ENCODE results near the gene MED13.

Gene MED13

GRCh38 chr17:62110923-62111484 lies 45.9 kb upstream of the MED13 start:
- TF ChIP-seq ZNF48 (tag by site-specific recombination; IDR thresholded peaks at IDR 0.05) (no peak), ZNF133 (tag by site-specific recombination; IDR thresholded peaks at IDR 0.05) (no peak), ZNF585B (tag by site-specific recombination; IDR thresholded peaks at IDR 0.05) (no peak)
- POLR2A ChIA-PET, result no interaction called here

GRCh38 chr17:62109924-62110323 lies 44.8 kb upstream of the MED13 start:
- Histone ChIP-seq H3K36me3 (ENCODE audit: control insufficient read depth in 2 of 2, insufficient read depth in 1 of 2, low read length in 2 of 2) (no peaks in the 10 kb centered on the region), H3K9me3 (ENCODE audit: control insufficient read depth, insufficient read depth, low read depth, low read length) (no peaks in the 10 kb centered on the region), H3K4me1 (ENCODE audit: control insufficient read depth, insufficient read depth, low read length) (peaks cover 2% of the 10 kb centered on the region), H3K4me3 (ENCODE audit: low read depth, low read length) (no peak overlapping the region), H3K27ac (ENCODE audit: extremely low read depth, low read depth, low read length) (no peak overlapping the region)
- TF ChIP-seq ZNF610 (tag by site-specific recombination; IDR thresholded peaks at IDR 0.05; ENCODE audit: borderline replicate concordance) (no peak), ZNF18 (tag by site-specific recombination; IDR thresholded peaks at IDR 0.05) (no peak), ZNF561 (tag by site-specific recombination; IDR thresholded peaks at IDR 0.05; ENCODE audit: borderline replicate concordance) (no peak), ZNF473 (tag by site-specific recombination; IDR thresholded peaks at IDR 0.05) (no peak), KLF8 (tag by site-specific recombination; IDR thresholded peaks at IDR 0.05) (no peak)
- POLR2A ChIA-PET, result interaction anchor here (0.5 to 1.0 kb wide), 3 partner anchors 45 to 359 kb away, joined by 3 to 4 read pairs (median 3); partner anchors contain the start of gene MED13
- CTCF ChIA-PET, result interaction anchor here (0.6 to 2.2 kb wide), 60 partner anchors 9 to 1398 kb away, joined by 3 to 28 read pairs (median 4); partner anchors contain the start of genes BRIP1 and INTS2

More at GRCh38 chr17:62110923-62111484, 45.9 kb upstream of the MED13 start:
- Histone ChIP-seq H3K4me3 (ENCODE audit: low read depth, low read length) (no peak overlapping the region), H3K27ac (ENCODE audit: extremely low read depth, low read depth, low read length) (no peak overlapping the region), H3K9me3 (ENCODE audit: control insufficient read depth, insufficient read depth, low read depth, low read length) (no peaks in the 10 kb centered on the region), H3K4me1 (ENCODE audit: control insufficient read depth, insufficient read depth, low read length) (peaks cover 2% of the 10 kb centered on the region), H3K36me3 (ENCODE audit: control insufficient read depth in 2 of 2, insufficient read depth in 1 of 2, low read length in 2 of 2) (no peaks in the 10 kb centered on the region)
- CTCF ChIA-PET, result interaction anchor here (0.6 to 2.2 kb wide), 8 partner anchors 16 to 436 kb away, joined by 3 to 8 read pairs (median 3); no protein-coding TSS in a partner anchor

GRCh38 chr17:62109378-62109902 lies 44.4 kb upstream of the MED13 start:
- ChIA-PET POLR2A (interaction anchor here (0.5 to 1.0 kb wide), 5 partner anchors 32 to 359 kb away, joined by 3 to 4 read pairs (median 3); partner anchors contain the start of gene MED13), CTCF (interaction anchor here (0.5 to 2.2 kb wide), 69 partner anchors 9 to 1423 kb away, joined by 3 to 28 read pairs (median 4); partner anchors contain the start of genes BRIP1 and INTS2)
- H3K36me3 ChIP-seq (ENCODE audit: control insufficient read depth in 2 of 2, insufficient read depth in 1 of 2, low read length in 2 of 2), result no peaks in the 10 kb centered on the region
- H3K4me1 ChIP-seq (ENCODE audit: control insufficient read depth, insufficient read depth, low read length), result peaks cover 2% of the 10 kb centered on the region
- H3K9me3 ChIP-seq (ENCODE audit: control insufficient read depth, insufficient read depth, low read depth, low read length), result no peaks in the 10 kb centered on the region
- no peak overlapping the region for H3K27ac ChIP-seq (ENCODE audit: extremely low read depth, low read depth, low read length)
- H3K4me3 ChIP-seq (ENCODE audit: low read depth, low read length), result no peak overlapping the region
- TF ChIP-seq ZNF302 (tag by site-specific recombination; IDR thresholded peaks at IDR 0.05; ENCODE audit: low read depth) (no peak), PRDM6 (tag by site-specific recombination; IDR thresholded peaks at IDR 0.05) (no peak), BCL6B (tag by site-specific recombination; IDR thresholded peaks at IDR 0.05) (no peak), ZNF561 (tag by site-specific recombination; IDR thresholded peaks at IDR 0.05; ENCODE audit: borderline replicate concordance) (0 out of 2 replicates have a peak, but pooled peaks have one; percentile 28), ZNF10 (tag by site-specific recombination; IDR thresholded peaks at IDR 0.05) (no peak), OSR2 (tag by site-specific recombination; IDR thresholded peaks at IDR 0.05) (peak; percentile 53), ZSCAN30 (tag by site-specific recombination; IDR thresholded peaks at IDR 0.05) (peak; percentile 58; the same call in 1 of the 2 replicates), ZNF654 (tag by site-specific recombination; IDR thresholded peaks at IDR 0.05; ENCODE audit: low read depth) (peak; percentile 92), SALL2 (tag by site-specific recombination; IDR thresholded peaks at IDR 0.05; ENCODE audit: borderline replicate concordance) (no peak), ZNF629 (tag by site-specific recombination; IDR thresholded peaks at IDR 0.05) (no peak), ZNF660 (tag by site-specific recombination; IDR thresholded peaks at IDR 0.05) (0 out of 2 replicates have a peak, but pooled peaks have one; percentile 21), ZBTB48 (tag by site-specific recombination; IDR thresholded peaks at IDR 0.05) (0 out of 2 replicates have a peak, but pooled peaks have one; percentile 14), ZIC2 (tag by site-specific recombination; IDR thresholded peaks at IDR 0.05) (peak; percentile 66), FEZF1 (tag by site-specific recombination; IDR thresholded peaks at IDR 0.05) (0 out of 2 replicates have a peak, but pooled peaks have one; percentile 13), ZNF423 (tag by site-specific recombination; IDR thresholded peaks at IDR 0.05) (peak; percentile 85), ZBTB6 (tag by site-specific recombination; IDR thresholded peaks at IDR 0.05) (peak; percentile 52; the same call in 1 of the 2 replicates)
